ENCODE data around the gene FOSB. TPM values are rescaled to one million over a fixed set of nuclear protein-coding genes. Genes with fewer than 3 reads are reported as not detected.
"Not testable (repeated sequence)": the region's sequence is repeated elsewhere in the genome, so short reads cannot be mapped to it uniquely, and the experiment has no call there.

The FOSB gene
- total RNA-seq, 1 donor from 2014 or later = 13.3 TPM

GRCh38 chr19:45424191-45425058 lies 43.4 kb upstream of the FOSB start:
- Histone ChIP-seq H3K4me2 (ENCODE audit: low read length) (peak overlapping the region; percentile 90), H4K20me1 (ENCODE audit: insufficient read depth, low read length) (peaks cover 9% of the 10 kb centered on the region), H3K27ac (ENCODE audit: low read depth, low read length) (peak overlapping the region; percentile 99), H3K4me1 (ENCODE audit: insufficient read depth, low read length) (peaks cover 39% of the 10 kb centered on the region), H3K36me3 (ENCODE audit: insufficient read depth, low read length) (peaks cover 5% of the 10 kb centered on the region), H3K9ac (ENCODE audit: low read length) (peak overlapping the region; percentile 85), H2AFZ (ENCODE audit: low read depth, low read length) (peak overlapping the region; percentile 40), H3K4me3 (ENCODE audit: insufficient read depth, low read depth, low read length) (peak overlapping the region; percentile 77), H3K9me3 (ENCODE audit: insufficient read depth, low read depth, low read length) (no peaks in the 10 kb centered on the region), H3K27me3 (ENCODE audit: insufficient read depth, low read length) (no peaks in the 10 kb centered on the region), H3K79me2 (ENCODE audit: insufficient read depth, low read length) (peaks cover 26% of the 10 kb centered on the region)
- Mint-ChIP-seq H3K27ac (ENCODE audit: unreplicated experiment) (peak overlapping the region; percentile 96), H3K9me3 (ENCODE audit: unreplicated experiment) (no peaks in the 10 kb centered on the region), H3K27me3 (ENCODE audit: low read depth, unreplicated experiment) (no peaks in the 10 kb centered on the region), H3K36me3 (ENCODE audit: low read depth, unreplicated experiment) (peaks cover 8% of the 10 kb centered on the region), H3K4me1 (ENCODE audit: low read depth, unreplicated experiment) (peaks cover 9% of the 10 kb centered on the region), H3K4me3 (ENCODE audit: unreplicated experiment) (peak overlapping the region; percentile 92)
- no peak for TF ChIP-seq CTCF (IDR thresholded peaks at IDR 0.05; ENCODE audit: insufficient read depth, low read depth, low read length)
- DNase-seq (ENCODE audit: low read depth) = peak; percentile 95
- FAIRE-seq = peak; percentile 13

- H3K27me3 Mint-ChIP-seq (ENCODE audit: low read depth, unreplicated experiment) = no peaks in the 10 kb centered on the region
- Histone ChIP-seq H2AFZ (ENCODE audit: low read depth, low read length) (peak overlapping the region; percentile 79), H3K4me1 (ENCODE audit: insufficient read depth, low read length) (peaks cover 26% of the 10 kb centered on the region), H3K27me3 (ENCODE audit: insufficient read depth, low read length) (no peaks in the 10 kb centered on the region), H3K36me3 (ENCODE audit: insufficient read depth, low read length) (no peaks in the 10 kb centered on the region), H3K4me2 (ENCODE audit: low read length) (peak overlapping the region; percentile 86), H3K9me3 (ENCODE audit: insufficient read depth, low read depth, low read length) (no peaks in the 10 kb centered on the region), H3K27ac (ENCODE audit: low read depth, low read length) (peak overlapping the region; percentile 88), H3K4me3 (ENCODE audit: insufficient read depth, low read depth, low read length) (peak overlapping the region; percentile 40), H4K20me1 (ENCODE audit: insufficient read depth, low read length) (no peaks in the 10 kb centered on the region), H3K79me2 (ENCODE audit: insufficient read depth, low read length) (peaks cover 2% of the 10 kb centered on the region), H3K9ac (ENCODE audit: low read length) (peak overlapping the region; percentile 91)
- H3K36me3 Mint-ChIP-seq (ENCODE audit: low read depth, unreplicated experiment) = no peaks in the 10 kb centered on the region
- no peak for FAIRE-seq
- peak overlapping the region; percentile 92 for H3K27ac Mint-ChIP-seq (ENCODE audit: unreplicated experiment)
- TF ChIP-seq CTCF (IDR thresholded peaks at IDR 0.05; ENCODE audit: insufficient read depth, low read depth, low read length) = peak; percentile 8
- no peak for TF ChIP-seq EZH2 (IDR thresholded peaks at IDR 0.05; ENCODE audit: insufficient read depth, low read length)
- DNase-seq (ENCODE audit: low read depth) = no peak
- H3K4me1 Mint-ChIP-seq (ENCODE audit: low read depth, unreplicated experiment) = peaks cover 4% of the 10 kb centered on the region
- H3K9me3 Mint-ChIP-seq (ENCODE audit: unreplicated experiment) = no peaks in the 10 kb centered on the region
- H3K4me3 Mint-ChIP-seq (ENCODE audit: unreplicated experiment) = peak overlapping the region; percentile 74
These were observed 39.2 kb upstream of the FOSB start for GRCh38 chr19:45428384-45429231.

GRCh38 chr19:45429896-45430295 lies 37.9 kb upstream of the FOSB start:
- not testable (repeated sequence) for H3K9me3 Mint-ChIP-seq (ENCODE audit: unreplicated experiment); H3K4me3 Mint-ChIP-seq (ENCODE audit: unreplicated experiment); H3K36me3 ChIP-seq (ENCODE audit: insufficient read depth, low read length); DNase-seq (ENCODE audit: low read depth); H3K36me3 Mint-ChIP-seq (ENCODE audit: low read depth, unreplicated experiment); H3K27me3 ChIP-seq (ENCODE audit: insufficient read depth, low read length); H3K27ac Mint-ChIP-seq (ENCODE audit: unreplicated experiment); H3K4me3 ChIP-seq (ENCODE audit: insufficient read depth, low read depth, low read length); H3K79me2 ChIP-seq (ENCODE audit: insufficient read depth, low read length); H3K4me1 Mint-ChIP-seq (ENCODE audit: low read depth, unreplicated experiment); H2AFZ ChIP-seq (ENCODE audit: low read depth, low read length); H3K27ac ChIP-seq (ENCODE audit: low read depth, low read length); H3K27me3 Mint-ChIP-seq (ENCODE audit: low read depth, unreplicated experiment); FAIRE-seq; H4K20me1 ChIP-seq (ENCODE audit: insufficient read depth, low read length); H3K9me3 ChIP-seq (ENCODE audit: insufficient read depth, low read depth, low read length); H3K9ac ChIP-seq (ENCODE audit: low read length); H3K4me2 ChIP-seq (ENCODE audit: low read length)
- H3K4me1 ChIP-seq (ENCODE audit: insufficient read depth, low read length) = peaks cover 16% of the 10 kb centered on the region

- not testable (repeated sequence) for H3K9me3 ChIP-seq (ENCODE audit: insufficient read depth, low read depth, low read length); H2AFZ ChIP-seq (ENCODE audit: low read depth, low read length); H3K4me3 ChIP-seq (ENCODE audit: insufficient read depth, low read depth, low read length); H3K9ac ChIP-seq (ENCODE audit: low read length); H3K4me1 Mint-ChIP-seq (ENCODE audit: low read depth, unreplicated experiment); DNase-seq (ENCODE audit: low read depth); FAIRE-seq; H3K27ac Mint-ChIP-seq (ENCODE audit: unreplicated experiment); H3K9me3 Mint-ChIP-seq (ENCODE audit: unreplicated experiment); H3K79me2 ChIP-seq (ENCODE audit: insufficient read depth, low read length); H3K27ac ChIP-seq (ENCODE audit: low read depth, low read length); H3K27me3 ChIP-seq (ENCODE audit: insufficient read depth, low read length); H3K36me3 Mint-ChIP-seq (ENCODE audit: low read depth, unreplicated experiment); H3K36me3 ChIP-seq (ENCODE audit: insufficient read depth, low read length); H3K4me3 Mint-ChIP-seq (ENCODE audit: unreplicated experiment); H4K20me1 ChIP-seq (ENCODE audit: insufficient read depth, low read length); H3K4me2 ChIP-seq (ENCODE audit: low read length); H3K27me3 Mint-ChIP-seq (ENCODE audit: low read depth, unreplicated experiment)
- peaks cover 11% of the 10 kb centered on the region for H3K4me1 ChIP-seq (ENCODE audit: insufficient read depth, low read length)
These were observed 36.8 kb upstream of the FOSB start for GRCh38 chr19:45431008-45431407.
